ENCODE results near the gene ZNF423.

ZNF423 gene

DNA sequence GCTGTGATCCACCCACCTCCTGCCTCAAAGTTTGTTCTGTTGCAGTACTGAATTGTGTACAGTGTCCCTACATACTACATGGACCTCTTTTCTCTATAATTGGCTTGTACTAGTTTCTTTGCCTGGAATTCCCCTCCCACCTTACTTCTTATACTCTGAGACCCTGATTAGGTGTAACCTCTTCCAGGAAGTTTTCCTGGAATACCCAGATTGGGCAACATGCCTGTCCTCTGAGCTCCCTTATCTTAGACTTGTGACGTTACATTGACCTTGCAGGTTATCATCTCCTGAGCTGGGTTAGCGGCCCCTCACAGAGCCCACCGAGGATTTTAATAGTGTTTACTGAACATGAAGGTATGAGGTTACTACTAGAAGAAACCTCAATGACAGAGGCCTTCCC lies 237.0 kb downstream of the ZNF423 start:
- no peak for DNase-seq

DNA sequence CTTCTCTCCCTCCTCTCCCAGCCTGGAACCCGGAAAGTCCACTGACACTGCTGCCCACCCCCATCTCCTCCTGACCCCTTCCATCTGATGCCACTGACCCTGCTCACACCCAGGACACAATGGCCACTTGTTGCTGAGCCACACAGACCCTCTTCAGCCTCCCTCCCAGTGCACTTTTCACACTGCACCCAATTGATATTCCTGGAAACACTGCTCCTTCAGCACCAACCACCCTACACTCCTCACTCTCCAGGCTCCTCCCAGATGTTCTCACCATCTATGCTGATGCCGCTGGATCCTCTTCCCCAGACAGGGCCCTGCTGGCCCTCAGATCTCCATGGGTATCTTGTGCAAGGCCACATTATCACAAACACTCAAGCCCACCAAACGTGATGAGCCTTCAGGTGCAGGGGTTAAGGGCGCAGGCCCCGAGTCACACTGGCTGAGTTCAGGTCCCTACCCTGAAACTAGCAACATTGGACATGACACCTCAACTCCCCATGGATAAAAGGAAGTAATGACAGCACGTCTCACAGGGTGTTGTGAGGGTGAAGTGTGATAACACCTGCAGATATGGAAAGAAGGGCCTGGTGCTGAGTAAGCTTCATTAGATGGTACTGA lies 238.1 kb downstream of the ZNF423 start:
- no peak for DNase-seq

DNA sequence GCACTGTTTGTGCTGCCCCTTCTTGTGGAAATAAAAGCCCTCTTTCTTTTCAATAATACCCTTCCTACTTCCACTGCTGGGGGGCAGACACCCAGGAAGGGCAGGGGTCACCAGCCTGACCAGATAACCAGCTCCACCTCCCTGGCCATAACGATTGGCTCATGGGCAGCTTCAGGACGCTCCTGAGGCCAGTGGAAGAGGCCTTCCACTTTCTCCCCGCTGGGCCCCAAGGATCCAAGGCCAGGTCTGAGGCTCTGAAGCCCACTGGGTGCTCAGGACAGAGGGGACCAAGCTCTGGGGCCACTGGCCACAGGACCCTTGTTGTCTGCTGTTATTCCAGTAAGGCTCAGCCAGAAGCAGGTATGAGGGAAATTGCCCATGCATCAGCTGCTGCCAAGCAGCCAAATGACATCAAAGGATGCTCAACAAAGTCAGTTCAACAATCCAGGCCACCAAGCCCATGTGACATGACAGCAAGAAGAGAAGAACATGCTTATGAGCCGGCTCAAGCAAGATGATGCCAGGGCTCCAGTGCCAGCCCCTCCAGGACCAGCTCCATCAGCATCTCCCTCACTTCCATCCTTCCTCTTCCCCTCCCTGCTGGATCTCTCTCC lies 238.8 kb downstream of the ZNF423 start:
- no peak for DNase-seq

DNA sequence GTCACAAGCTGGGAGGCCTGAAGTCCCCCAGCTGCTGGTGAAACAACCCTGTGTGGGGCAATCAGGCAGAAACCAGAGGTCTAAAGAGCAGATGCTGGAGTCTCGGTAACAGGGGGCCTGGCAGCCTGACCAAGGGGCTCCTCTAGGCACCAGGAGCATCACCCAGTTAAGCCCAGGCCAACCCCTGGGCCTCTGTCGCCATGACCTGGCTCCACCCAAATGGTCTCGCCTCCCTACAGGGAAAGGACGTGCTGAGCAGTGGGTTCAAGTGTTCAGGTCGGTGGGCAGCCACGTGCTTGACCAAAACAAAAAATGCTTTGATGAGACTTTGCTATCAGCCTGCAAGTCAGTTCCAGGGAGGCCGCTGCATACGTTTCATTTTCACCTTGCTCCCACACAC lies 240.3 kb downstream of the ZNF423 start:
- no peak for DNase-seq

DNA sequence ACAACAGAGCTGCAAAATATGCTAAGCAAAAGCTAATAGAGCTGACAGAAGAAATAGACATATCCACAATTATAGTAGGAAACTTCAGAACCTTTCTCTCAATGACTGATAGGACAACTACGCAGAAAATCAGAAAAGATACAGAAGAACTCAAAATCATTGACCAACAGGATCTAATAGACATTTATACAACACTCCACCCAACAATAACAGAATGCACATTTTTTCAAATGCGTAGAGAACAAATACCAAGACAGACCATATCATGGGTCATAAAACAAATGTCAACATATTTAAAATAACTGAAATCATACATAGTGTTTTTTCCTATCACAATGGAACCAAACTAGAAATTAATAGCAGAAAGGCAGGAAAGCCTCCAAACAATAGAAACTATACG lies 244.9 kb downstream of the ZNF423 start:
- no peak for DNase-seq

DNA sequence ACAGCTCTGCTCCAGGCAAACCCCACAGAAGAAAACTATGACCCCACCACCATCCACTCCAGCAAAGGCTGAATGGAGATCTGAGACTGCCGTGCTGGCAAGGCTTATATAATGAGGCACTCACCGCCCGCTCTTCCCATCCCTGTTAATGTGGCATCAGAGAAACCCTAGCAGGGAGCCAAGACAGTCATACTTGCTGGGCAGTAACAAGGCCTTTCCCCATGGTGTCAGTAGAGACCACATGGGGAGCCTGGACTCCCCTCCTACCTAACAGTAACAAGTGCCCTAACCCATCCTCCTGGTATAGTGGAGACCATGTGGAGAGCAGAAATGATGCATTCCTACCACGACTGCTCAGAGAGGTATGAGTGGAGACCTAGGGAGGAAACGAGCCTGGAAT lies 247.1 kb downstream of the ZNF423 start:
- no peak for DNase-seq

- DNase-seq: no peak
Observed at GRCh38 chr16:49608098-49608497, 247.8 kb downstream of the ZNF423 start.

- no peak for DNase-seq
Observed at GRCh38 chr16:49605536-49606254, 250.2 kb downstream of the ZNF423 start.

GRCh38 chr16:49604602-49605001 lies 251.3 kb downstream of the ZNF423 start:
- no peak for DNase-seq

- DNase-seq: no peak
Observed at GRCh38 chr16:49603956-49604355, 252.0 kb downstream of the ZNF423 start.

DNA sequence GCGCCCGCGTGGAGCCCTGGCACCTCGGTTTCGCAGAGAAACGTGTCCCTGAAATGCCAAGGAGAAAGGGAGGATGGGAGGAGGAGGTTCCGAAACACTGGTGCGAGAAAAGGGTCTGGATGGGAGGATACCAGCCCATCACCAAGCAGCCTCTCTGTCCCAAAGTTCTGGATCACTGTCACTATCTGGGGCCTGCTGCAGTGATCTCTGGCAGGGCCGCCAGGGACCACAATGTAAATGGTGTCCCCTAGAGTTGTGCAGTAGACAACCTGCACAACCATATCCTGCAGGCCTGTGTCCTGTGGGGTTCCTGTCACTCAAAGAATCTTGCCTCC lies 253.0 kb downstream of the ZNF423 start:
- no peak for DNase-seq

GRCh38 chr16:49602201-49602975 lies 253.5 kb downstream of the ZNF423 start:
- DNase-seq: no peak

DNA sequence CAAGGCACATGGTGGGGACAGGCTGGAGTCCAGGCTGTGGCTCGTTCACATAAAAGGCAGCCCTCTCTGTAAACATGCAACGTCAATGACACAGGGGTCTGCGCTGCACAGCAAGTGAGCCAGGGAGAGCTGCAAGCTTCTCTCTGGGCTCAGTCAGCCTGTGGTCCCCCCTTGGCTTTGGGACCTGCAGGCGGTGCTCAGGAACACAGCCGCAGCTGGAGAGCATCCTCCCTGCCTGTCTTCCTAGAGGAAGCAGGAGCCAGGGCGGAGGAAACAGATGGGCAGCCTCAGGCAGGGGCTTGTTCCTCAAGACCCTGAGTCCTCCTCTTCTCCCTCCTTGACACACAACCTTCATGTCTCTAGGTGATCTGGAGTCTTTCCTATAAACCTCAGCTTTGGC lies 254.3 kb downstream of the ZNF423 start:
- no peak for DNase-seq

GRCh38 chr16:49600976-49601375 lies 254.9 kb downstream of the ZNF423 start:
- no peak for DNase-seq

GRCh38 chr16:49600536-49600935 lies 255.4 kb downstream of the ZNF423 start:
- DNase-seq: no peak

GRCh38 chr16:49599704-49600103 lies 256.2 kb downstream of the ZNF423 start:
- no peak for DNase-seq

DNA sequence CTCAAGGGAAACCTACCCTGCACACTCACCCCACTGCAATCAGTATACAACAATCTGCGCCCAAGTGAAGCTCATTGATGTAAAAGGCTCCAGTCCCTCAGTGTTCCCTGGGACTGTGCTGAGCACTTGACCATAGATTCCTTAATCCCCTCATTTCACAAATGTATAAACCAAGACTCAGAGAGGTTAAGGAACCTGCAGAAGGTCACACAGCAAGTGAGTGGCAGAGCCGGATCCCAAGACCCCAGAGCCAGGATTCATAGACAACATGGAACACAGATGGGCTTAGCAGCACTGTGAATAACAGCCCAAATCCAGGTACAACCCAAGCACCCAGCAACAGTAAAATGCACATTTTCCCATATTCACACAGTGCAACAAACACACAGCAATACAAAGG lies 256.6 kb downstream of the ZNF423 start:
- DNase-seq: no peak

GRCh38 chr16:49598383-49599170 lies 257.3 kb downstream of the ZNF423 start:
- no peak for DNase-seq

DNA sequence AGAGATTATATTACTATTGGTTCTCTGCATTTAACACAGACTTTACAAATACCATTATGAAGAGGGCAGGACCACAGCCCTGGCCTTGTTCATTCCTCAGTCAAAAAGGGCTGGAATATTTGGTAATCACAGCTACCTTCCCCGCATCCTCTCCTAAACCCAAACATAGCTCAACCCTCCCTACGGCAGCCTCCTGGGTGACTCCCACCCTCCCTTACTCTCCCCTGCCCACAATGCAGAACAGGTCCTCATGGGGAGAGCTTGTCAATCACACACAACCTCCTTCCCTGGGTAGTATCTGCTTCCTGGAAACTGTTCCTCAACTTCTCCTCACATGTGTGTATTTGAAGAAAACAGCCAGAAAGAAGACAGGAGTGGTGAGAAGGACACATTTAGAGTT lies 258.1 kb downstream of the ZNF423 start:
- DNase-seq: no peak

- no peak for DNase-seq
Observed at GRCh38 chr16:49596648-49597291, 259.1 kb downstream of the ZNF423 start.

GRCh38 chr16:49596068-49596467 lies 259.8 kb downstream of the ZNF423 start:
- no peak for DNase-seq

Data from SW 1271 (cell line).